Mucosa of descending colon (tissue), 3 donors: ENCODE results near the gene PROM1. TPM values are rescaled to one million over a fixed set of nuclear protein-coding genes. Genes with fewer than 3 reads are reported as not detected.

Source experiments
- ATAC-seq: fragments of 200-7000 bp; cut with Tn5 transposase; one replicate; pipeline ENCODE4 v1.9.1; 2020; ENCODE audit warnings: mild to moderate bottlenecking, moderate library complexity
- DNase-seq, 3 donors: peaks; one replicate each; pipeline ENCODE4 v3.0.0-alpha.2; 2020
- H3K36me3 ChIP-seq: fragments of 200-600 bp; one replicate; pipeline ENCODE4 v1.8.0; 2021; ENCODE audit warnings: low read depth, mild to moderate bottlenecking
- H3K4me1 ChIP-seq: fragments of 200-600 bp; one replicate; pipeline ENCODE4 v1.8.0; 2021; ENCODE audit warnings: low read depth, mild to moderate bottlenecking
- H3K4me3 ChIP-seq: fragments of 200-600 bp; one replicate; pipeline ENCODE4 v1.8.0; 2021; ENCODE audit warnings: mild to moderate bottlenecking
- H3K9me3 ChIP-seq: fragments of 200-600 bp; one replicate; pipeline ENCODE4 v1.8.0; 2021; ENCODE audit warnings: mild to moderate bottlenecking
- CTCF ChIP-seq: fragments of 200-600 bp; IDR thresholded peaks from one replicate; pipeline ENCODE4 v1.8.0; 2022; ENCODE audit warnings: antibody characterized with exemption, mild to moderate bottlenecking
- intact Hi-C, 2 donors: fragments of 100-400 bp; cut with DNase I in 1 of 2; cut with micrococcal nuclease in 1 of 2; formaldehyde crosslinking; loops; one replicate each; pipeline versions ENCODE4 v1.11.0 to v1.11.1; 2022; cut with DNase I, micrococcal nuclease
- total RNA-seq, 3 donors: library from RNA; stranded (reverse); fragmentation: NEBNext Ultra II Directional in 2 of 3; extraction: Animal tissue kit (Norgen Biotek cat#: 25700) in 2 of 3; gene quantifications; one replicate each; pipeline versions ENCODE4 v1.2.1 to v1.2.4, GENCODE V29; 2021 to 2023
- donor health status: DM: no; HTN: no; CAD: no; lungs with moderate emphysema.
- donor health status: DM: no; HTN: no; CAD: no.
- donor health status: DM: no; HTN: yes; CAD: no.

The PROM1 gene
- total RNA-seq, 3 donors from 2014 or later: 52.0 to 136 (median 69.6) TPM

GRCh38 chr4:15955670-15956069, 128.2 kb downstream of the PROM1 start:
- H3K4me1 ChIP-seq: no peaks in the 10 kb centered on the region
- H3K4me3 ChIP-seq: no peak overlapping the region
- ATAC-seq (peak; percentile 6), DNase-seq (no peak)
- intact Hi-C loops: loop anchor here (2.0 to 10.0 kb wide), 2 partner anchors 73 to 151 kb away; no protein-coding TSS in a partner anchor
- H3K9me3 ChIP-seq: no peaks in the 10 kb centered on the region
- no peak for TF ChIP-seq CTCF
- no peaks in the 10 kb centered on the region for H3K36me3 ChIP-seq

GRCh38 chr4:15953625-15954024, 130.2 kb downstream of the PROM1 start:
- ATAC-seq (peak; percentile 30), DNase-seq (peak in 1 of 3 donors; percentile 18)
- Histone ChIP-seq H3K4me1 (no peaks in the 10 kb centered on the region), H3K4me3 (no peak overlapping the region), H3K9me3 (no peaks in the 10 kb centered on the region), H3K36me3 (no peaks in the 10 kb centered on the region)
- intact Hi-C loops: loop anchor here (10.0 kb wide), 1 partner anchor 149 kb away; no protein-coding TSS in a partner anchor
- TF ChIP-seq CTCF: no peak

- Histone ChIP-seq H3K9me3 (no peaks in the 10 kb centered on the region), H3K36me3 (no peaks in the 10 kb centered on the region), H3K4me1 (no peaks in the 10 kb centered on the region), H3K4me3 (no peak overlapping the region)
- ATAC-seq (no peak), DNase-seq (no peak)
- TF ChIP-seq CTCF: no peak
- intact Hi-C loops: loop anchor here (10.0 kb wide), 1 partner anchor 147 kb away; no protein-coding TSS in a partner anchor
Measured at GRCh38 chr4:15951781-15952180, 132.0 kb downstream of the PROM1 start.

- H3K4me3 ChIP-seq: no peak overlapping the region
- H3K9me3 ChIP-seq: no peaks in the 10 kb centered on the region
- TF ChIP-seq CTCF: no peak
- H3K36me3 ChIP-seq: no peaks in the 10 kb centered on the region
- DNase-seq (no peak), ATAC-seq (no peak)
- H3K4me1 ChIP-seq: no peaks in the 10 kb centered on the region
- intact Hi-C loops: no loop called here
Measured at GRCh38 chr4:15948826-15949225, 135.0 kb downstream of the PROM1 start.

- ATAC-seq (no peak), DNase-seq (no peak)
- Histone ChIP-seq H3K9me3 (no peaks in the 10 kb centered on the region), H3K4me1 (no peaks in the 10 kb centered on the region), H3K36me3 (no peaks in the 10 kb centered on the region), H3K4me3 (no peak overlapping the region)
- TF ChIP-seq CTCF: no peak
- intact Hi-C loops: no loop called here
Measured at GRCh38 chr4:15947684-15948083, 136.1 kb downstream of the PROM1 start.

- ATAC-seq: no peak
- Histone ChIP-seq H3K36me3 (no peaks in the 10 kb centered on the region), H3K4me3 (no peak overlapping the region), H3K9me3 (no peaks in the 10 kb centered on the region), H3K4me1 (no peaks in the 10 kb centered on the region)
- intact Hi-C loops: no loop called here
- DNase-seq: no peak
- no peak for TF ChIP-seq CTCF
Measured at GRCh38 chr4:15945516-15945915, 138.3 kb downstream of the PROM1 start.
